AG09319 (cell line): ENCODE results near the gene TSPAN5.

Source experiments
- DNase-seq: peaks from one replicate; pipeline ENCODE4 v3.0.0-alpha.2; 2010; ENCODE audit warnings: low read depth; ENCODE audit errors: extremely low read depth
- CTCF ChIP-seq: IDR thresholded peaks from 2 replicates; pipeline ENCODE4 v1.5.1; 2011; ENCODE audit warnings: low read depth, mild to moderate bottlenecking, inconsistent platforms, low read length, moderate library complexity

The TSPAN5 gene

GRCh38 chr4:98524230-98524629 is 134.2 kb downstream of the TSPAN5 start:
- no peak for DNase-seq
- no peak for TF ChIP-seq CTCF

GRCh38 chr4:98522636-98523395 is 135.6 kb downstream of the TSPAN5 start:
- no peak for DNase-seq
- TF ChIP-seq CTCF, result no peak

- DNase-seq, result no peak
- no peak for TF ChIP-seq CTCF
These were observed 136.3 kb downstream of the TSPAN5 start for GRCh38 chr4:98522062-98522461.

GRCh38 chr4:98521486-98521885 is 136.9 kb downstream of the TSPAN5 start:
- no peak for TF ChIP-seq CTCF
- no peak for DNase-seq

- no peak for TF ChIP-seq CTCF
- DNase-seq, result no peak
These were observed 139.0 kb downstream of the TSPAN5 start for GRCh38 chr4:98519268-98519977.

GRCh38 chr4:98518559-98519267 is 139.7 kb downstream of the TSPAN5 start:
- TF ChIP-seq CTCF, result no peak
- DNase-seq, result no peak
